GM23248 (cell line): ENCODE results near the gene IFT81.

Experiments
- EZH2 ChIP-seq: fragments of 200-600 bp; sonication (generic); IDR thresholded peaks from 2 replicates; pipeline ENCODE4 v1.6.1; 2018; ENCODE audit warnings: antibody characterized with exemption, mild to moderate bottlenecking; ENCODE audit not compliant: insufficient read depth, poor library complexity, severe bottlenecking
- EZH2phosphoT487 ChIP-seq: fragments of 200-600 bp; sonication (generic); IDR thresholded peaks from 2 replicates; pipeline ENCODE4 v1.6.1; 2018; ENCODE audit warnings: antibody characterized with exemption, moderate library complexity, mild to moderate bottlenecking, low read depth; ENCODE audit not compliant: insufficient read depth

DNA sequence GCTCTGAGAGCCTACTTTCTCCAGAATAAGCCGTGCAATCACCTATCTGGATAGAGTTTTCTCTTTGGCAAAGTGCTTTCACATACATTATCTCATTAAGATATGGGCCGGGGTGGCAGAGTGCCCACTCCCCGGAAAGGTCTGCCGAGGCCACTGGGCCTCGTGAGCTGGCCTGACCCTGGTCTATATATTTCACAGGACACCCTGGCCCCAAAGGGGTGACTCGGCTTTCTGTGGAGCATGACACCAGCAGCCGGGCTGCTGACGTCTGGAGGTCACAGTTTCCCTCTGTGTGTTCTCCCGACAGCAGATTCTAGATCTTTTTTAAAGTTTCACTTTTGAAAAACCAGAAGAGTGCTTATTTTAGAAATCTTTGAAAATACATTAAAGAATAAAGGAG, 129.0 kb downstream of the IFT81 start:
- TF ChIP-seq EZH2phosphoT487: no peak
- TF ChIP-seq EZH2: no peak
